ENCODE measurements around the gene LALBA. TPM values are rescaled to one million over a fixed set of nuclear protein-coding genes. Genes with fewer than 3 reads are reported as not detected.
"Not testable (repeated sequence)": the region's sequence is repeated elsewhere in the genome, so short reads cannot be mapped to it uniquely, and the experiment has no call there.

The LALBA gene
- total RNA-seq, 1 experiment from 2014 or later, result not detected

DNA sequence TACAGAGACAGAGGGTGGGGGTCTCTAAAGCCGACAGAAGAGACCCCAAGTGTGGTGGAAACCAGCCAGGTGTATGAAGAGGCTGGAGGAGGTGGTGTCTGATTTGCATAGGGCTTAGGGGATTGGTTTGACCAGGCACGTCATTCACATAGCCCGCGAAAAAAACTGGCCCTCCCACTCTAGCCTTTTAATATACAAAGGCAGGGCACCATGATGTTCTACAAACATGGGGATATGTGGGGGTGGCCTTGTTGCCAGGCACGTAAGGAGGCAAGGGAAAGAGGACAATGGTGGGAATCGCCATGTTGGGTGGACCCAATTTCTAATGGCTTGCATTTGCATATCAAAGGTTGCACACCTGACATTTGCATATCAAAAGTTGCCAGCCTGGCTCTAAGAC is 13.2 kb downstream of the LALBA start:
- Histone ChIP-seq H3K27me3 (peaks cover 5% of the 10 kb centered on the region; the same call in 1 of the 2 replicates), H3K4me1 (no peaks in the 10 kb centered on the region; the same call in 1 of the 2 replicates), H3K36me3 (no peaks in the 10 kb centered on the region), H3K27ac (no peak overlapping the region), H3K9me3 (replicated peaks) (0 out of 2 replicates have a peak, but pooled peaks cover 3% of the 10 kb centered on the region), H3K4me3 (no peak overlapping the region)
- no peak for DNase-seq

DNA sequence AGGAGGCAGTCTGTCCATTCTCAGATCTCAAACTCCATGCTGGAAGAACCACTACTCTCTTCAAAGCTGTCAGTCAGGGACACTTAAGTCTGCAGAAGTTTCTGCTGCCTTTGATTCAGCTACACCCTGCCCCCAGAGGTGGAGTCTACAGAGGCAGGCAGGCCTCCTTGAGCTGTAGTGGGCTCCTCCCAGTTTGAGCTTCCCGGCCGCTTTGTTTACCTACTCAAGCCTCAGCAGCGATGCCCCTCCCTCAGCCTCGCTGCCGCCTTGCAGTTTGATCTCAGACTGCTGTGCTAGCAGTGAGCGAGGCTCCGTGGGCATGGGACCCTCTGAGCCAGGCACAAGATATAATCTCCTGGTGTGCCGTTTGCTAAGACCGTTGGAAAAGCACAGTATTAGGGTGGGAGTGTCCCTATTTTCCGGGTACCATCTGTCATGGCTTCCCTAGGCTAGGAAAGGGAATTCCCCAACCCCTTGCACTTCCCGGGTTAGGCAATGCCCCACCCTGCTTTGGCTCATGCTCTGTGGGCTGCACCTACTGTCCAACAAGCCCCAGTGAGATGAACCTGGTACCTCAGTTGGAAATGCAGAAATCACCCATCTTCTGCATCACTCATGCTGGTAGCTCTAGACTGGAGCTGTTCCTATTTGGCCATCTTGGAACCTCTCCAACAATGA is 16.0 kb downstream of the LALBA start:
- not testable (repeated sequence) for H3K36me3 ChIP-seq; H3K27me3 ChIP-seq; H3K9me3 ChIP-seq (replicated peaks); H3K4me1 ChIP-seq; DNase-seq; H3K27ac ChIP-seq
- peak overlapping the region; percentile 37 for H3K4me3 ChIP-seq

DNA sequence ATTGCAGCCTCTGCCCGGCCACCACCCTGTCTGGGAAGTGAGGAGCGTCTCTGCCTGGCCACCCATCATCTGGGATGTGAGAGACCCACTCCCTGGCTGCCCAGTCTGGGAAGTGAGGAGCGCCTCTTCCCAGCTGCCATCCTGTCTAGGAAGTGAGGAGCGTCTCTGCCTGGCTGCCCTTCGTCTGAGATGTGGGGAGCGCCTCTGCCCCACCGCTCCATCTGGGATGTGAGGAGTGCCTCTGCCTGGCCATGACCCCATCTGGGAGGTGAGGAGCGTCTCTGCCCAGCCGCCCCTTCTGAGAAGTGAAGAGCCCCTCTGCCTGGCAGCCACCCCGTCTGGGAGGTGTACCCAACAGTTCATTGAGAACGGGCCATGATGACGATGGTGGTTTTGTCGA is 18.2 kb downstream of the LALBA start:
- H3K27me3 ChIP-seq; H3K9me3 ChIP-seq (replicated peaks); DNase-seq: not testable (repeated sequence)

DNA sequence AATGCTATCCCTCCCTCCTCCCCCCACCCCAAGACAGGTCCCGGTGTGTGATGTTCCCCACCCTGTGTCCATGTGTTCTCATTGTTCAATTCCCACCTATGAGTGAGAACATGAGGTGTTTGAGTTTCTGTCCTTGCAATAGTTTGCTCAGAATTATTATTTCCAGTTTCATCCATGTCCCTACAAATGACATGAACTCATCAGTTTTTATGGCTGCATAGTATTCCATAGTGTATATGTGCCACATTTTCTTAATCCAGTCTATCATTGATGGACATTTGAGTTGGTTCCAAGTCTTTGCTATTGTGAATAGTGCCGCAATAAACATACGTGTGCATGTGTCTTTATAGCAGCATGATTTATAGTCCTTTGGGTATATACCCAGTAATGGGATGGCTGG is 22.8 kb downstream of the LALBA start:
- DNase-seq; H3K27ac ChIP-seq; H3K27me3 ChIP-seq; H3K4me3 ChIP-seq; H3K9me3 ChIP-seq (replicated peaks); H3K36me3 ChIP-seq; H3K4me1 ChIP-seq: not testable (repeated sequence)

More for the DNA sequence above, 18.2 kb downstream of the LALBA start:
- H3K4me3 ChIP-seq, H3K27ac ChIP-seq, H3K4me1 ChIP-seq, H3K36me3 ChIP-seq: not testable (repeated sequence)

DNA sequence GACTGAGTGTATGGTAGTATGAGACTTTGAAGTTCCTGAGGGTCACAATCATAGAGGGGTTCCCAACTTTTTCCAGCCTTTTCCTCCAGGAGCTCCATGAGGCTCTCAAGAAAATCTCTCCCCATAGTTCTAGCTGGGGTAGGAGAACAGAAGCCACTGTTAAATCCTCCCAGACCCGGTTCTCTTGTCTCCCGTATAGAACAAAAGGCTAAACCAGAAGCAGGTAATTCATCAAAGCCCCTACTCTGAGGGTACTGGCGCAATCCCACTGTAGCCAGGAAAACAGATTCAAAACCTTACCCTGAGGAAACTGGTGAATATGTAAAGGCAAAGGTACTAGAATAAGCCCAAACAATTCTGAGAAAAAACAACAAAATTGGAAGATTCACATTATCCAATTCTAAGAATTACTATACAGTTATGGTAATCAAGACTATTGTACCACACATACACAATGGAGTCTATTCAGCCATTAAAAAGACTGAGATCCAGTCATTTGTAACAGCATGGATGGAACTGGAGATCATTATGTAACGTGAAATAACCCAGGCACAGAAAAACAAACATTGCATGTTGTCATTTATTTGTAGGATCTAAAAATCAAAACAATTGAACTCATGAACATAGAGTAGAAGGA is 23.9 kb downstream of the LALBA start:
- Histone ChIP-seq H3K27me3 (peaks cover 3% of the 10 kb centered on the region; the same call in 1 of the 2 replicates), H3K27ac (no peak overlapping the region), H3K4me1 (no peaks in the 10 kb centered on the region), H3K4me3 (no peak overlapping the region), H3K36me3 (no peaks in the 10 kb centered on the region), H3K9me3 (replicated peaks) (no peaks in the 10 kb centered on the region)
- no peak for DNase-seq

DNA sequence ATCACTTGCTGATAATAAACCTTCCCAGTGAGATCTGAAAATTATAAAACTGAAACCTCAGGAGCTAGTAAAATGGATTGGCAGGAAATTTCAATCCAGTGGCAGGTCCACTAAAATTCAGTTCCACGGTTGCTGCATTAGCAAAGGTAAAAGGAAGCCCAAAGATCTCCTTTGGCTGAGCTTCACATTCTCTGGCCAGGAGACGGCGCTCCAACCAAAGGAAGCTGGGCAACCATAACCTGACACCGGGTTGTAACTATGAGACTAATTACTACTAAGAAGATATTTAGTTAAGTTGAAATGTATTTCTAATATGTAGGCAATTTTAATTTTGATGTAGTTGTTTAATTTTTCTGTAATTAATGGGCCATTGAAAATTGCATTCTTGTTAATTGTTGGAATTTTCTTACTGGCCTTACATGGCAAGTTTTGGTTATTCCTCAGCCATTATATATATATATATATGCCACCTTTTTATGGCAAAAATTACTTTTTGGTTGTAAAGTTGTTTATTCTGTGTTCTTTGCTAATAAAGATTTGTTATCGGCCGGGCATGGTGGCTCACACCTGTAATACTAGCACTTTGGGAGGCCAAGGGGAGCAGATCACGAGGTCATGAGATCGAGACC is 27.4 kb downstream of the LALBA start:
- Histone ChIP-seq H3K9me3 (replicated peaks) (no peaks in the 10 kb centered on the region), H3K27ac (no peak overlapping the region), H3K4me3 (no peak overlapping the region), H3K4me1 (no peaks in the 10 kb centered on the region), H3K36me3 (no peaks in the 10 kb centered on the region), H3K27me3 (peaks cover 3% of the 10 kb centered on the region; the same call in 1 of the 2 replicates)
- DNase-seq, result peak; percentile 53 to 79

DNA sequence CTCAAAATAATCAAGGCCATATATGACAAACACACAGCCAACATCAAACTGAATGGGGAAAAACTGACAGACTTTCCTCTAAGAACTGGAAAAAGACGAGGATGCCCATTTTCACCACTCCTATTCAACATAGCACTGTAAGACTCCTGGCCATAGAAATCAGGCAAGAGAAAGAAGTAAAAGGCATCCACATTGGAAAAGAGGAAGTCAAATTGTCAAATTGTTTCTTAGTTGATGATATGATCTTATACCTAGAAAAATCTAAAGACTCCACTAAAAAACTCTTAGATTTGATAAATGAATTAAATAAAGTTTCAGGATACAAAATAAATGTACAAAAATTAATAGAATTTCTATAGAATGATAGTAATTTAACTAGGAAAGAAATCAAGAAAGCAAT is 33.2 kb downstream of the LALBA start:
- H3K4me1 ChIP-seq, result no peaks in the 10 kb centered on the region
- H3K27me3 ChIP-seq, result no peaks in the 10 kb centered on the region
- no peak overlapping the region for H3K4me3 ChIP-seq
- H3K9me3 ChIP-seq (replicated peaks), result peaks cover 4% of the 10 kb centered on the region; the same call in 1 of the 2 replicates
- no peak overlapping the region for H3K27ac ChIP-seq
- no peaks in the 10 kb centered on the region for H3K36me3 ChIP-seq
- no peak for DNase-seq

DNA sequence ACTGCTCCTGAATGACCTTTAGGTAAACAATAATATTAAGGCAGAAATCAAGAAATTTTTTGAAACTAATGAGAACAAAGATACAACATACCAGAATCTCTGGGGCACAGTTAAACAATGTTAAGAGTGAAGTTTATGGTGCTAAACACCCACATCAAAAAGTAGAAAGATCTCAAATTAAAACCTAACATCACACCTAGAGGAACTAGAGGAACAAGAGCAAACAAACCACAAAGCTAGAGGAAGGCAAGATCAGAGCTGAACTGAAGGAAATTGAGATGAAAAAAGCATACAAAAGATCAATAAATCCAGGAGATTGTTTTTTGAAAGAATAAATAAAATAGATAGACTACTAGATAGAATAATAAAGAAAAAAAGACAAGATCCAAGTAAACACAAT is 37.2 kb downstream of the LALBA start:
- Histone ChIP-seq H3K4me1 (no peaks in the 10 kb centered on the region), H3K27ac (no peak overlapping the region), H3K4me3 (no peak overlapping the region), H3K36me3 (no peaks in the 10 kb centered on the region), H3K27me3 (peaks cover 9% of the 10 kb centered on the region), H3K9me3 (replicated peaks) (peaks cover 4% of the 10 kb centered on the region; the same call in 1 of the 2 replicates)
- DNase-seq, result no peak

DNA sequence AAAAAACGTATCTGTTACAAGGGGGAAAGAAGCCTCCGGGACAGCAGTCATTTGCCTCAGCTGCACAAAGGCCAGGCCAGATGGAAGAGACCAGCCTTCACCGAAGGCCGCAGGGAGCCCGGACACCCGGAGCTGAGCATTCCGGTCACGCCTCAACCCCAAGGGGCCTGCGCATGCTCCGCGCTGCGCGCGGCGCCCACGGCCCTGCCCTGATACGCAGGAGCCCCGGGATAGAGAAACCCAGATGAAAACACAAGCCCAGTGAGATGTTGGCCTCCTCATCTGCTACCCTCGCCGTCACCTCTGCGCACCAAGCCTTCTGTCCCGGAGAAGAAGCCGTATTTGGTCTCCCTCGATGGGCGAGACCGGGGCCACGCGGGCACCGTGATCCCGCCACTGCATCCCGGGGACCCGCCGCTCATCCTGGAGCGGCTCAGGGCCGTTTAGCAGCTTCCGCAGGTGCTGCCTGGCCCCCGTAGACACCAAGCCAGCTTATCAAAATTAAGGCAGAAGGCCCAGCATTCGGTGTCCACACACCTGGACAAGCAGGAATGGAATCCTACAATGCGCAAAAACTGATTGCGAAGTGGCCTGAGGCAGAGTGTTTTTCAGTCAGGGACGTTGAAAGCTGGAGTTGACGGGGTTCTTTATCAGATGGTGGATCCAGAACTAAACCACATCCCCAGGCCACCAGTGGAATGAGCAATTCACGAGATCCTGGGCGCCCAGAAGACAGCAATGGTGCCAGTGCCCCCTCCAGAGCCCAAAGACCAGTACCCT is 41.8 kb downstream of the LALBA start:
- no peak for DNase-seq
- Histone ChIP-seq H3K27ac (no peak overlapping the region), H3K4me3 (no peak overlapping the region), H3K27me3 (peaks cover 15% of the 10 kb centered on the region), H3K36me3 (no peaks in the 10 kb centered on the region), H3K9me3 (replicated peaks) (no peaks in the 10 kb centered on the region), H3K4me1 (no peaks in the 10 kb centered on the region)

DNA sequence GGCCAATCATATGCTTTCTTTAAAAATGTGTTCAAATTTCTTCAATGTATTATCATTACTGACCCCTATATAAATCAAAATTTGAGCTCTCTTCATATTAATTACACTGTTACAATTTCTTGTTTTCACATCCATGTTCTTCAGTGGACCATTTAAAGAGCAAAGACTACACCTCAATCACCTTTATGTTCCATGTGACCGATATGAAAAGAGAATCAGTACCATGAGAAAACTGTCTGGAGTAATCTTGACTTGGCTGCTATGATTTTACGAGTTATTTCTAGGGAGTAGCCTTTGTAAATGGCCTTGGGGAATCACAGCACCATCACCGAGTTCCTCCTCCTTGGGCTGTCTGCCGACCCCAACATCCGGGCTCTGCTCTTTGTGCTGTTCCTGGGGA is 44.5 kb downstream of the LALBA start, which contains the start of gene OR8S1:
OR8S1 (plus strand) TSS at position 301 of the 400 bp plus-strand sequence; CDS start at position 301, 0 bp downstream.
- Histone ChIP-seq H3K4me1 (no peaks in the 10 kb centered on the region), H3K36me3 (no peaks in the 10 kb centered on the region), H3K27me3 (peaks cover 12% of the 10 kb centered on the region), H3K27ac (no peak within 1 kb of the TSS), H3K4me3 (no peak within 1 kb of the TSS), H3K9me3 (replicated peaks) (no peaks in the 10 kb centered on the region)
- no peak for DNase-seq

DNA sequence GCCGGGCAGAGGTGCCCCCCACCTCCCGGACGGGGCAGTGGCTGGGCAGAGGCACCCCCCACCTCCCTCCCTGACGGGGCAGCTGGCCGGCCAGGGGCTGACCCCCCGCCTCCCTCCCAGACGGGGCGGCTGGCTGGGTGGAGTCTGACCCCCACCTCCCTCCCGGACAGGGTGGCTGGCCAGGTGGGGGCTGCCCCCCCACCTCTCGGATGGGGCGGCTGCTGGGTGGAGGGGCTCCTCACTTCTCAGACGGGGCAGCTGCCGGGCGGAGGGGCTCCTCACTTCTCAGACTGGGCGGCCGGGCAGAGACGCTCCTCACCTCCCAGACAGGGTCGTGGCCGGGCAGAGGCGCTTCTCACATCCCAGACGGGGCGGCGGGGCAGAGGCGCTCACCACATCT is 49.5 kb downstream of the LALBA start:
- H3K36me3 ChIP-seq; H3K27ac ChIP-seq; H3K9me3 ChIP-seq (replicated peaks); H3K27me3 ChIP-seq; H3K4me3 ChIP-seq; DNase-seq; H3K4me1 ChIP-seq: not testable (repeated sequence)

Other genes starting within 250 kb of the LALBA start
- 11.2 and 15.5 TPM in 2 replicates for gene ZNF641, start 219.1 kb downstream of the LALBA start, total RNA-seq (2014; rRNA removed; shearing (Covaris generic))
- 0.18 TPM in 1 of 2 replicates, not detected in the other for gene ANP32D, start 97.5 kb downstream of the LALBA start, total RNA-seq (2014; rRNA removed; shearing (Covaris generic))
- gene C12orf54, start 87.5 kb downstream of the LALBA start, total RNA-seq (2014; rRNA removed; shearing (Covaris generic)), result 0.23 and 0.34 TPM in 2 replicates
- not detected in 2 replicates for gene OR8S1, start 44.4 kb downstream of the LALBA start, total RNA-seq (2014; rRNA removed; shearing (Covaris generic))
- 63.9 and 69.3 TPM in 2 replicates for gene KANSL2, start 112.2 kb upstream of the LALBA start, total RNA-seq (2014; rRNA removed; shearing (Covaris generic))
- gene CCNT1, start 146.7 kb upstream of the LALBA start, total RNA-seq (2014; rRNA removed; shearing (Covaris generic)), result 63.6 and 70.1 TPM in 2 replicates
- 16.1 and 18.7 TPM in 2 replicates for gene ADCY6, start 219.0 kb upstream of the LALBA start, total RNA-seq (2014; rRNA removed; shearing (Covaris generic))
- gene CACNB3, start 248.4 kb upstream of the LALBA start, total RNA-seq (2014; rRNA removed; shearing (Covaris generic)), result 9.7 and 11.9 TPM in 2 replicates

Measured in SJCRH30 (cell line).